Measurements from ENCODE around the gene DAB2IP. TPM values are rescaled to one million over a fixed set of nuclear protein-coding genes. Genes with fewer than 3 reads are reported as not detected.

DAB2IP gene
- total RNA-seq, 1 donor from 2014 or later = 24.3 TPM

DNA sequence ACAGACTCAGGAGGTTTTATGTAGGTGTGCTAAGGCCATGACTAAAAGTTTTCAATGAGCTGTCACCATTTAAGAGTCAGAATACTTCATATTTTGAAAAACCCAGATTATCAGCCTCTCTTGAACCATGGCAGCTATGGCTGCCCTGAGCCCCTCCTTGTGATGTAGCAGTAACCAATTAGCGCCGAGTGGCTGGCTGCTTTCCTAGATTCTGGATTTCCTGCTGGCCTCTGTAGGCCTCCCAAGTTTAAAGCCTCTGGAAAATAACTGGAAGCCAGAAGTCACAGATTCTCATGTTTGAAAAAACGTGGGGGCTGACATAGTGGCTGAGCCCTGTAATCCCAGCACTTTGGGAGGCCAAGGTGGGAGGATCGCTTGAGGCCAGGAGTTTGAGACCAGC lies 25.5 kb downstream of the DAB2IP start:
- H3K27me3 Mint-ChIP-seq (ENCODE audit: insufficient read depth, low read depth) = peaks cover 2% of the 10 kb centered on the region
- Histone ChIP-seq H2AFZ (replicated peaks) (no peak overlapping the region), H3K4me3 (no peak overlapping the region), H3F3A (ENCODE audit: low read depth) (no peaks in the 10 kb centered on the region), H3K79me2 (ENCODE audit: low read depth) (peaks cover 33% of the 10 kb centered on the region), H3K4me2 (no peak overlapping the region), H3K27me3 (no peaks in the 10 kb centered on the region), H3K9me3 (ENCODE audit: low read depth) (no peaks in the 10 kb centered on the region), H3K4me1 (no peaks in the 10 kb centered on the region), H4K20me1 (ENCODE audit: low read depth) (peaks cover 86% of the 10 kb centered on the region), H3K9ac (peak overlapping the region; percentile 32), H3K27ac (no peak overlapping the region), H3K36me3 (no peaks in the 10 kb centered on the region)
- peaks cover 9% of the 10 kb centered on the region for H3K36me3 Mint-ChIP-seq
- H3K27ac Mint-ChIP-seq = no peak overlapping the region
- no peak for TF ChIP-seq EZH2 (IDR thresholded peaks at IDR 0.05)
- TF ChIP-seq, protein P1, sequence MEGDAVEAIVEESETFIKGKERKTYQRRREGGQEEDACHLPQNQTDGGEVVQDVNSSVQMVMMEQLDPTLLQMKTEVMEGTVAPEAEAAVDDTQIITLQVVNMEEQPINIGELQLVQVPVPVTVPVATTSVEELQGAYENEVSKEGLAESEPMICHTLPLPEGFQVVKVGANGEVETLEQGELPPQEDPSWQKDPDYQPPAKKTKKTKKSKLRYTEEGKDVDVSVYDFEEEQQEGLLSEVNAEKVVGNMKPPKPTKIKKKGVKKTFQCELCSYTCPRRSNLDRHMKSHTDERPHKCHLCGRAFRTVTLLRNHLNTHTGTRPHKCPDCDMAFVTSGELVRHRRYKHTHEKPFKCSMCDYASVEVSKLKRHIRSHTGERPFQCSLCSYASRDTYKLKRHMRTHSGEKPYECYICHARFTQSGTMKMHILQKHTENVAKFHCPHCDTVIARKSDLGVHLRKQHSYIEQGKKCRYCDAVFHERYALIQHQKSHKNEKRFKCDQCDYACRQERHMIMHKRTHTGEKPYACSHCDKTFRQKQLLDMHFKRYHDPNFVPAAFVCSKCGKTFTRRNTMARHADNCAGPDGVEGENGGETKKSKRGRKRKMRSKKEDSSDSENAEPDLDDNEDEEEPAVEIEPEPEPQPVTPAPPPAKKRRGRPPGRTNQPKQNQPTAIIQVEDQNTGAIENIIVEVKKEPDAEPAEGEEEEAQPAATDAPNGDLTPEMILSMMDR (IDR thresholded peaks at IDR 0.05) = no peak
- TF ChIP-seq EZH2phosphoT487 (IDR thresholded peaks at IDR 0.05) = no peak
- H3K4me1 Mint-ChIP-seq = peaks cover 25% of the 10 kb centered on the region
- no peak overlapping the region for H3K4me3 Mint-ChIP-seq
- H3K9me3 Mint-ChIP-seq = no peaks in the 10 kb centered on the region
- DNase-seq (ENCODE audit: low spot score) = no peak

DNA sequence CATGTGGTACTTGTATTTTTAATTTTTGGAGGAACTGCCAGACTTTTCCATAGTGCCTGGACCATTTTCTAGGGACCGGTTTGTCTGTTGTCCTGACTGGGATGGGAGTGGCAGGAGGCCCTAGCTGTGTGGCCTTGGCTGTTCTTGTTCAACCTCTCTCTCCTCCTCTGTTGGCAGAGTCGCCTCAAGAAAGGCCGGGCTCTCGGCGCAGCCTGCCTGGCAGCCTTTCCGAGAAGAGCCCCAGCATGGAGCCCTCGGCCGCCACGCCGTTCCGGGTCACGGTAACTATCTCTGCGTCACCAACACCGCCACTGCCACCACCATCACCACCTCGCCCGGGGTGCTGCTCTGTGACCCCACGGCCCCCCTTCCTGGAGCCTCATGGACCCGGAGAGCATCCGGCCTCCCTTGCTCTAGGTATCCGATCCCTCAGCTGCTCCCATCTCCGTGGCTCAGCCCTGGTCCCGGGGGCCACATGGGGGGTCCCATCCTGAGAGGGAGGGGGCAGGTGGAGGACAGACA lies 27.1 kb downstream of the DAB2IP start:
- H3K36me3 ChIP-seq = no peaks in the 10 kb centered on the region
- H3K9me3 Mint-ChIP-seq = no peaks in the 10 kb centered on the region
- H3K9me3 ChIP-seq (ENCODE audit: low read depth) = no peaks in the 10 kb centered on the region
- H3K4me3 Mint-ChIP-seq = no peak overlapping the region
- no peak overlapping the region for H2AFZ ChIP-seq (replicated peaks)
- H3K9ac ChIP-seq = no peak overlapping the region
- H3K27ac Mint-ChIP-seq = no peak overlapping the region
- H3K79me2 ChIP-seq (ENCODE audit: low read depth) = peaks cover 18% of the 10 kb centered on the region
- peaks cover 2% of the 10 kb centered on the region for H3K27me3 Mint-ChIP-seq (ENCODE audit: insufficient read depth, low read depth)
- H3K4me1 ChIP-seq = no peaks in the 10 kb centered on the region
- no peak overlapping the region for H3K27ac ChIP-seq
- H3K4me2 ChIP-seq = no peak overlapping the region
- no peaks in the 10 kb centered on the region for H3K27me3 ChIP-seq
- H3F3A ChIP-seq (ENCODE audit: low read depth) = peaks cover under 1% of the 10 kb centered on the region
- TF ChIP-seq EZH2 (IDR thresholded peaks at IDR 0.05) (no peak), EZH2phosphoT487 (IDR thresholded peaks at IDR 0.05) (no peak)
- TF ChIP-seq, protein P1 (IDR thresholded peaks at IDR 0.05) = no peak
- H4K20me1 ChIP-seq (ENCODE audit: low read depth) = peaks cover 84% of the 10 kb centered on the region
- no peak overlapping the region for H3K4me3 ChIP-seq
- H3K36me3 Mint-ChIP-seq = peaks cover 9% of the 10 kb centered on the region
- DNase-seq (ENCODE audit: low spot score) = no peak
- H3K4me1 Mint-ChIP-seq = peaks cover 15% of the 10 kb centered on the region

DNA sequence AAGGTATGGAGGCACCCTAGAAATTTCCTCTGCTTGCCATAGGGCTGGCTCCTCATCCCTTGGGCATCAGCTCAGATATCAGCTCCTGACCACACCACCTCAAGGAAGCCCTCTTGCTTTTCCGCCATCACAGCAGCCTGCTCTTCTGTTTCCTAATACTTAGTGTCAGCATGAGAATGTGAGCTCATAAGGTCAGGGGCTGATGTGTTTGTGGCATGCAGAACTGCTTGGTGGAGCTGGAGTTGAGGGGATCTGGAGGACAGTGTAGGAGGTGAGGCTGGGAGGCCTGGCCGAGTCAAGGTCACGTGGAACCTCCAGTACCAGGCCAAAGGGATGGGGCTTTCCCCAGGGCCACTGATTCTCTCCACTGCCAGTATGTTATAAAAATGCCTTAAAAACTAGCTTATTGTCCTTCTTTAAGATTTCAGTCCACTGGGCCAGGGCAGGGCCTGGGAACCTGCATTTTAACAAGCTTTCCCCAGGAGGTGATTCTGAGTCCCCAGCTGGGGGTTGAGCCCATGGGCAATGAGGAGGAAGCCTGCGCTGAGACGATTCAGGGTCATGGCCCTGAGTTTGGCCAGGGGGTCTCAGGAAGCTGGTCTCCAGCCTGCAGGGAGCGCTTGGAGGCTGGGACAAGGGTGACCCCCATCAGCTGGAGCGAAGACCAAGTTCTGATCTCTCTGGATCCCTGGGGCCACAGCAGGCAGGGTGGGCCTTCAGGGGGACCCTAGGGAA lies 28.6 kb downstream of the DAB2IP start:
- Histone ChIP-seq H3F3A (ENCODE audit: low read depth) (peaks cover 2% of the 10 kb centered on the region), H3K9ac (no peak overlapping the region), H3K27ac (no peak overlapping the region), H3K27me3 (no peaks in the 10 kb centered on the region), H2AFZ (replicated peaks) (no peak overlapping the region), H3K36me3 (no peaks in the 10 kb centered on the region), H3K4me2 (no peak overlapping the region), H4K20me1 (ENCODE audit: low read depth) (peaks cover 84% of the 10 kb centered on the region), H3K4me1 (no peaks in the 10 kb centered on the region), H3K4me3 (no peak overlapping the region), H3K9me3 (ENCODE audit: low read depth) (no peaks in the 10 kb centered on the region), H3K79me2 (ENCODE audit: low read depth) (peaks cover 14% of the 10 kb centered on the region)
- Mint-ChIP-seq H3K9me3 (no peaks in the 10 kb centered on the region), H3K4me1 (peaks cover 13% of the 10 kb centered on the region), H3K36me3 (peaks cover 9% of the 10 kb centered on the region), H3K27me3 (ENCODE audit: insufficient read depth, low read depth) (peaks cover under 1% of the 10 kb centered on the region), H3K27ac (no peak overlapping the region), H3K4me3 (no peak overlapping the region)
- TF ChIP-seq, protein P1 (IDR thresholded peaks at IDR 0.05) = no peak
- TF ChIP-seq EZH2phosphoT487 (IDR thresholded peaks at IDR 0.05) (no peak), EZH2 (IDR thresholded peaks at IDR 0.05) (no peak)
- DNase-seq (ENCODE audit: low spot score) = no peak

Measured in neural progenitor cell (in vitro differentiated cells).